ENCODE measurements around the gene SCRN1. TPM values are rescaled to one million over a fixed set of nuclear protein-coding genes. Genes with fewer than 3 reads are reported as not detected.

The SCRN1 gene
- polyA plus RNA-seq, 1 donor from 2014 or later, result 130 TPM

- Histone ChIP-seq H3K4me2 (ENCODE audit: low read length) (no peak overlapping the region), H3K27ac (ENCODE audit: low read length) (no peak overlapping the region), H3K9ac (ENCODE audit: low read length) (no peak overlapping the region), H3K27me3 (ENCODE audit: insufficient read depth, low read depth, low read length) (no peaks in the 10 kb centered on the region), H3F3A (ENCODE audit: insufficient read depth, low read length, poor library complexity, severe bottlenecking) (no peaks in the 10 kb centered on the region), H4K20me1 (ENCODE audit: insufficient read depth) (no peaks in the 10 kb centered on the region), H3K79me2 (replicated peaks; ENCODE audit: insufficient read depth, low read length) (no peaks in the 10 kb centered on the region), H3K9me2 (ENCODE audit: insufficient read depth, low read length) (no peaks in the 10 kb centered on the region), H3K36me3 (ENCODE audit: insufficient read depth, low read length) (peaks cover 12% of the 10 kb centered on the region), H3K4me3 (ENCODE audit: low read length) (no peak overlapping the region), H2AFZ (ENCODE audit: low read depth, low read length) (no peak overlapping the region), H3K9me3 (ENCODE audit: low read length) (no peaks in the 10 kb centered on the region)
- TF ChIP-seq CTCF (IDR thresholded peaks at IDR 0.05; ENCODE audit: poor library complexity, severe bottlenecking) (no peak), REST (IDR thresholded peaks at IDR 0.05; ENCODE audit: borderline replicate concordance) (no peak), POLR2AphosphoS5 (IDR thresholded peaks at IDR 0.05) (no peak), EZH2 (IDR thresholded peaks at IDR 0.05; ENCODE audit: borderline replicate concordance, insufficient read depth, low read length, poor library complexity, severe bottlenecking) (no peak), RAD21 (conservative IDR thresholded peaks at IDR 0.05) (no peak), EP300 (conservative IDR thresholded peaks at IDR 0.05; ENCODE audit: poor library complexity, severe bottlenecking) (no peak), SMC3 (conservative IDR thresholded peaks at IDR 0.05; ENCODE audit: poor library complexity) (no peak), MXI1 (conservative IDR thresholded peaks at IDR 0.05; ENCODE audit: poor library complexity, severe bottlenecking) (no peak), TAF1 (IDR thresholded peaks at IDR 0.05; ENCODE audit: low read depth) (no peak)
These were observed 63.4 kb downstream of the SCRN1 start for GRCh38 chr7:29926216-29926615.

- Histone ChIP-seq H3K4me3 (ENCODE audit: low read length) (no peak overlapping the region), H3K9ac (ENCODE audit: low read length) (no peak overlapping the region), H2AFZ (ENCODE audit: low read depth, low read length) (no peak overlapping the region), H3K4me2 (ENCODE audit: low read length) (no peak overlapping the region), H3K79me2 (replicated peaks; ENCODE audit: insufficient read depth, low read length) (no peaks in the 10 kb centered on the region), H4K20me1 (ENCODE audit: insufficient read depth) (no peaks in the 10 kb centered on the region), H3K9me3 (ENCODE audit: low read length) (no peaks in the 10 kb centered on the region), H3K36me3 (ENCODE audit: insufficient read depth, low read length) (peaks cover 18% of the 10 kb centered on the region), H3K27me3 (ENCODE audit: insufficient read depth, low read depth, low read length) (no peaks in the 10 kb centered on the region), H3F3A (ENCODE audit: insufficient read depth, low read length, poor library complexity, severe bottlenecking) (no peaks in the 10 kb centered on the region), H3K27ac (ENCODE audit: low read length) (no peak overlapping the region), H3K9me2 (ENCODE audit: insufficient read depth, low read length) (no peaks in the 10 kb centered on the region)
- no peak for TF ChIP-seq RAD21 (conservative IDR thresholded peaks at IDR 0.05)
- no peak for TF ChIP-seq EZH2 (IDR thresholded peaks at IDR 0.05; ENCODE audit: borderline replicate concordance, insufficient read depth, low read length, poor library complexity, severe bottlenecking)
- TF ChIP-seq REST (IDR thresholded peaks at IDR 0.05; ENCODE audit: borderline replicate concordance), result no peak
- TF ChIP-seq EP300 (conservative IDR thresholded peaks at IDR 0.05; ENCODE audit: poor library complexity, severe bottlenecking), result no peak
- TF ChIP-seq POLR2AphosphoS5 (IDR thresholded peaks at IDR 0.05), result no peak
- TF ChIP-seq MXI1 (conservative IDR thresholded peaks at IDR 0.05; ENCODE audit: poor library complexity, severe bottlenecking), result no peak
- no peak for TF ChIP-seq SMC3 (conservative IDR thresholded peaks at IDR 0.05; ENCODE audit: poor library complexity)
- TF ChIP-seq TAF1 (IDR thresholded peaks at IDR 0.05; ENCODE audit: low read depth), result no peak
- TF ChIP-seq CTCF (IDR thresholded peaks at IDR 0.05; ENCODE audit: poor library complexity, severe bottlenecking), result no peak
These were observed 64.9 kb downstream of the SCRN1 start for GRCh38 chr7:29924684-29925083.

Measured in neural cell (in vitro differentiated cells).